Measurements from ENCODE around the gene BACH1. TPM values are rescaled to one million over a fixed set of nuclear protein-coding genes. Genes with fewer than 3 reads are reported as not detected.
A peak's percentile ranks its signal among the peaks of the same experiment; 100 is the strongest.

The BACH1 gene
- total RNA-seq, 2 experiments from 2014 or later: 27.3 to 28.2 TPM

GRCh38 chr21:29332461-29333362 is 34.0 kb downstream of the BACH1 start:
- DNase-seq (no peak), ATAC-seq (peak; percentile 65)
- intact Hi-C loops (cut with micrococcal nuclease): no loop called here
- H3K4me3 Mint-ChIP-seq: no peak overlapping the region
- H3K4me1 Mint-ChIP-seq (ENCODE audit: low read depth): peaks cover 22% of the 10 kb centered on the region
- no peak overlapping the region for H3K27ac Mint-ChIP-seq
- no peak for TF ChIP-seq CTCF (IDR thresholded peaks at IDR 0.05)
- CTCF ChIA-PET: no interaction called here
- H3K36me3 Mint-ChIP-seq (ENCODE audit: low read depth): peaks cover 23% of the 10 kb centered on the region
- POLR2A ChIA-PET: no interaction called here
- H3K9me3 Mint-ChIP-seq: no peaks in the 10 kb centered on the region
- H3K27me3 Mint-ChIP-seq: no peaks in the 10 kb centered on the region

DNA sequence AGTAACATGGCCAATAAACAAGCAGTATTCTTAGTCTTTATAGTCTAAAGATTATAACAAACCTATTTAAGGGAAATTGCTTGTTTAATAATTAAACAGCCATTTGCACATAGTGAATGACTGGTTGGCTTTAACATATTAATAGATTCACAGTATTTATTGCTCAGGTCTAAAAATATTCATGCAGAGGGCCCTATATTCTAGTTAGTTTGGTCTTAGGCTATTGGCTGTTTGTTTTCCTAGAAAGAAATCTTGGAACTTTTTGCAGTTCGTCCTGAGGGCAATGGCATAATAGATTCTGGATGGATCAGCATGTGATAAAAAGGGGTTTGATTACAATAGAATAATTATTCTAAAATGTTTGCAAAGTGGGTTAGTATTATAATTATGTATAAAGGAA is 34.7 kb downstream of the BACH1 start:
- ChIA-PET CTCF (no interaction called here), POLR2A (no interaction called here)
- H3K4me1 Mint-ChIP-seq (ENCODE audit: low read depth): peaks cover 22% of the 10 kb centered on the region
- no peak overlapping the region for H3K27ac Mint-ChIP-seq
- no peak for TF ChIP-seq CTCF (IDR thresholded peaks at IDR 0.05)
- intact Hi-C loops (cut with micrococcal nuclease): no loop called here
- H3K27me3 Mint-ChIP-seq: no peaks in the 10 kb centered on the region
- H3K9me3 Mint-ChIP-seq: no peaks in the 10 kb centered on the region
- peaks cover 22% of the 10 kb centered on the region for H3K36me3 Mint-ChIP-seq (ENCODE audit: low read depth)
- ATAC-seq: no peak
- no peak overlapping the region for H3K4me3 Mint-ChIP-seq
- no peak for DNase-seq

- peaks cover 19% of the 10 kb centered on the region for H3K36me3 Mint-ChIP-seq (ENCODE audit: low read depth)
- DNase-seq (no peak), ATAC-seq (no peak)
- ChIA-PET POLR2A (no interaction called here), CTCF (interaction anchor here (1.1 to 1.4 kb wide), 3 partner anchors 19 to 73 kb away, joined by 3 to 4 read pairs (median 3); no protein-coding TSS in a partner anchor)
- no peak for TF ChIP-seq CTCF (IDR thresholded peaks at IDR 0.05)
- peaks cover 25% of the 10 kb centered on the region for H3K4me1 Mint-ChIP-seq (ENCODE audit: low read depth)
- H3K27me3 Mint-ChIP-seq: no peaks in the 10 kb centered on the region
- H3K9me3 Mint-ChIP-seq: no peaks in the 10 kb centered on the region
- intact Hi-C loops (cut with micrococcal nuclease): no loop called here
- no peak overlapping the region for H3K27ac Mint-ChIP-seq
- no peak overlapping the region for H3K4me3 Mint-ChIP-seq
These were observed 36.2 kb downstream of the BACH1 start for GRCh38 chr21:29334717-29335428.

GRCh38 chr21:29335720-29336119 is 37.0 kb downstream of the BACH1 start:
- H3K4me3 Mint-ChIP-seq: no peak overlapping the region
- no peak for DNase-seq
- ChIA-PET CTCF (interaction anchor here (1.1 to 1.3 kb wide), 2 partner anchors 20 to 38 kb away, joined by 3 read pairs; no protein-coding TSS in a partner anchor), POLR2A (no interaction called here)
- peaks cover 19% of the 10 kb centered on the region for H3K36me3 Mint-ChIP-seq (ENCODE audit: low read depth)
- H3K9me3 Mint-ChIP-seq: no peaks in the 10 kb centered on the region
- no peak for TF ChIP-seq CTCF (IDR thresholded peaks at IDR 0.05)
- intact Hi-C loops (cut with micrococcal nuclease): no loop called here
- H3K27me3 Mint-ChIP-seq: no peaks in the 10 kb centered on the region
- H3K4me1 Mint-ChIP-seq (ENCODE audit: low read depth): peaks cover 25% of the 10 kb centered on the region
- H3K27ac Mint-ChIP-seq: no peak overlapping the region
- ATAC-seq: no peak

DNA sequence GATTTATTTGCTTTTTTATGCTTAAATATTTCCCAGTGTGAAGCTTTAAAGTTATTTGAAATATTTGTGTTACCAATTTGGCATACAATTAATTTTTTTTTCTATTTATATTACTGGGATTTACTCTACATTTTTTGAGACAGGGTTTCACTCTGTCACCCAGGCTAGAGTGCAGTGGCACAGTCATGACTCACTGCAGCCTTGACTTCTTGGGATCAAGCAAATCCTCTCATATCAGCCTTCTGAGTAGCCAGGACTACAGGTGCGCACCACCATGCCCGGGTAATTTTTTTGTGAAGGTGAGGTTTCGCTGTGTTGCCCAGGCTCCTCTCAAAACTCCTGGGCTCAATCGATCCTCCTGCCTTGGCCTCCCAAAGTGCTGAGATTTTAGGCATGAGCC is 39.5 kb downstream of the BACH1 start:
- no peak overlapping the region for H3K27ac Mint-ChIP-seq
- H3K27me3 Mint-ChIP-seq: no peaks in the 10 kb centered on the region
- ATAC-seq (no peak), DNase-seq (no peak)
- H3K36me3 Mint-ChIP-seq (ENCODE audit: low read depth): peaks cover 25% of the 10 kb centered on the region
- no peak for TF ChIP-seq CTCF (IDR thresholded peaks at IDR 0.05)
- no peaks in the 10 kb centered on the region for H3K9me3 Mint-ChIP-seq
- intact Hi-C loops (cut with micrococcal nuclease): no loop called here
- H3K4me1 Mint-ChIP-seq (ENCODE audit: low read depth): peaks cover 34% of the 10 kb centered on the region
- ChIA-PET POLR2A (interaction anchor here (1.0 kb wide), 2 partner anchors 35 to 38 kb away, joined by 3 to 4 read pairs; no protein-coding TSS in a partner anchor), CTCF (interaction anchor here (3.0 kb wide), 1 partner anchor 10 kb away, joined by 14 read pairs; no protein-coding TSS in a partner anchor)
- H3K4me3 Mint-ChIP-seq: no peak overlapping the region
